Measurements from ENCODE around the gene EFHC1.
"Not testable (repeated sequence)": the region's sequence is repeated elsewhere in the genome, so short reads cannot be mapped to it uniquely, and the experiment has no call there.

- TF ChIP-seq CTCF, POLR2A (IDR thresholded peaks at IDR 0.05): not testable (repeated sequence)
Observed at GRCh38 chr6:52433294-52433693, 13.2 kb downstream of the EFHC1 start.
